ENCODE results near the gene TEX14. TPM values are rescaled to one million over a fixed set of nuclear protein-coding genes. Genes with fewer than 3 reads are reported as not detected.
"Not testable (repeated sequence)": the region's sequence is repeated elsewhere in the genome, so short reads cannot be mapped to it uniquely, and the experiment has no call there.

Gene TEX14
- total and polyA plus RNA-seq, 4 experiments from 2014 or later, result 1.3 to 1.6 TPM; not detected in 2

DNA sequence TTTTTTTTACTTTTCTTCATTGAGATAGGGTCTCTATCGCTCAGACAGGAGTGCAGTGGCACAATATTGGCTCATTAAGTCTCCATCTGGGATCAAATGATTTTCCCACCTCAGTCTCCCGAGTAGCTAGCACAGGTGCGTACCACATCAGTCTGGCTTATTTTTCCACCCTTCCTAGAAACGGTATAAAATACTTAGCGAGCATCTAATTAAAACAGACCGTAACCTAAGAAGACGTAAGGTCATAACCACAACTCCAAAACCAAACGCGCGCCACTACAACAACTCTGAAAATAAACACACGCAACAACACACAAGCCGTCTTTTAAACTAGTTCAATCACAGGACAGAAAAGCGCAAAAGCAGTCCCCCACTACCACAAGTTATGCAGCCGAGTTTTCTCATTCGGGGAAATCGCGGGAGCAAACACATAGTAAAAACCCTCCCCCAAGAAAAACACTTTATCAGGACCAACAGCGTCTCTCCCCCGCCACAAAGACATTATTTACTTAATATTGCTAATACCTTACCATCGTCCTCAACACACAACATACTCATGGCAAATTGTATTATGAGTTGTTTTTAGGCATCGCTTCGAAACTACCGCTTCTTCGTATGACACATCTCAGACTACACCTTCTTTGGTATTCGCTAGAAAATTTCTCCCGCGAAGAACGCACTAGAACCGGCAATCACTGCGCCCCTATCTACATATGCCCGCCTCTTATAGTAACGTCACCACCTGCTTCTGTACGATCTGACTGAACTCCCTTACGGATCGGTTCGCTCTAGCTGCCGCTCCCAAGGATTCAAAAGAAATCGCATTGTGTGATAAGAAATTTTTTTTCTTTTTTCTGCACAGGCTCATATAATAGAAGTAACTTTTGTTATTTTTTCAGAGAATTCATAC is 32.8 kb downstream of the TEX14 start:
- Mint-ChIP-seq H3K4me3 (peak overlapping the region; percentile 83 to 95 (median 91)), H3K9me3 (peaks cover 0 to 5% (median 0%) of the 10 kb centered on the region in 8 donors), H3K4me1 (peaks cover 12 to 18% (median 15%) of the 10 kb centered on the region in 4 donors), H3K27me3 (peaks cover 0 to 2% of the 10 kb centered on the region in 2 donors), H3K27ac (peak overlapping the region; percentile 97 to 100 (median 100)), H3K36me3 (peaks cover 0 to 5% of the 10 kb centered on the region in 2 donors)
- Histone ChIP-seq H3K4me3 (ENCODE audit: low read length in 2 of 2) (peak overlapping the region; percentile 43 to 83), H3K27me3 (ENCODE audit: insufficient read depth, low read length) (no peaks in the 10 kb centered on the region), H3K27ac (ENCODE audit: low read depth, low read length) (peak overlapping the region; percentile 77), H3K4me1 (ENCODE audit: insufficient read depth, low read length) (peaks cover 13% of the 10 kb centered on the region), H3K9me3 (ENCODE audit: control insufficient read depth in 1 of 2, low read length in 2 of 2) (no peaks in the 10 kb centered on the region), H3K36me3 (ENCODE audit: insufficient read depth, low read length) (no peaks in the 10 kb centered on the region)
- ChIA-PET CTCF (ENCODE audit: partially characterized antibody) (interaction anchor here (1.1 to 1.8 kb wide), 2 partner anchors 27 to 140 kb away, joined by 3 to 5 read pairs; no protein-coding TSS in a partner anchor), POLR2A (ENCODE audit: partially characterized antibody) (interaction anchor here (0.7 to 5.6 kb wide), 9 partner anchors 16 to 506 kb away, joined by 3 to 101 read pairs (median 3); partner anchors contain the start of genes RAD51C and TEX14)
- intact Hi-C loops (cut with micrococcal nuclease), result loop anchor here (1.0 kb wide), 3 partner anchors 27 to 141 kb away; partner anchors contain the start of genes RAD51C and TEX14
- peak; percentile 87 to 91 (median 89) for DNase-seq

DNA sequence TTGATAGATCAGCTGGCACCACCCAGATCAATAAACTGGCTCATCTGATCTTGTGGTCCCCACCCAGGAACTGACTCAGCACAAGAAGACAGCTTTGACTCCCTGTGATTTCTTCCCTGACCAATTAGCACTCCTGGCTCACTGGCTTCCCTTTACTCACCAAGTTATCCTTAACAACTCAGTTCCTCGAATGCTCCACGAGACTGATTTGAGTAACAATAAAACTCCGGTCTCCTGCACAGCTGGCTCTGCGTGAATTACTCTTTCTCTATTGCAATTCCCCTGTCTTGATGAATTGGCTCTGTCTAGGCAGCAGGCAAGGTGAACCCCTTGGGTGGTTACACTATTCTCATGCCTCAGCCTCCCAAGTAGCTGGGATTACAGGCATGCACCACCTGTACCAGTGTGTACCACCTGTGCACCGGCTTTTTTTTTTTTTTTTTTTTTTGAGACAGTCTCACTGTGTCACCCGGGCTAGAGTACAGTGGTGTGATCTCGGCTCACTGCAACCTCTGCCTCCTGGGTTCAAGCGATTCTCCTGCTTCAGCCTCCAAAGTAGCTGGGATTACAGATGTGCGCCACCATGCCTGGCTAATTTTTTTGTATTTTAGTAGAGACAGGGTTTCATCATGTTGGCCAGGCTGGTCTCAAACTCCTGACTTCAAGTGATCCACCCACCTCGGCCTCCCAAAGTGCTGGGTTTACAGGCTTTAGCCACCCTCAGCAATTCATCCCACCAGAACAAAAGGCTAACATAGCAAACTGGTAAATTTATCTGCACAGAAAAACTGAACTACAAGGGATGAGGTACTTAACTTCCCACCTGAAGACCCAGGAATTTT is 33.7 kb downstream of the TEX14 start:
- H3K9me3 ChIP-seq (ENCODE audit: control insufficient read depth in 1 of 2, low read length in 2 of 2); DNase-seq; H3K36me3 Mint-ChIP-seq; H3K36me3 ChIP-seq (ENCODE audit: insufficient read depth, low read length); H3K27me3 Mint-ChIP-seq; H3K27me3 ChIP-seq (ENCODE audit: insufficient read depth, low read length); intact Hi-C loops (cut with micrococcal nuclease); H3K9me3 Mint-ChIP-seq: not testable (repeated sequence)
- Mint-ChIP-seq H3K27ac (peak overlapping the region; percentile 97 to 100 (median 100)), H3K4me3 (peak overlapping the region; percentile 83 to 95 (median 91)), H3K4me1 (peaks cover 12 to 18% (median 15%) of the 10 kb centered on the region in 4 donors)
- ChIA-PET CTCF (ENCODE audit: partially characterized antibody) (interaction anchor here (1.4 kb wide), 1 partner anchor 27 kb away, joined by 3 read pairs; no protein-coding TSS in a partner anchor), POLR2A (ENCODE audit: partially characterized antibody) (interaction anchor here (0.9 to 5.6 kb wide), 5 partner anchors 15 to 505 kb away, joined by 3 to 101 read pairs (median 3); no protein-coding TSS in a partner anchor)
- Histone ChIP-seq H3K4me1 (ENCODE audit: insufficient read depth, low read length) (peaks cover 13% of the 10 kb centered on the region), H3K4me3 (ENCODE audit: low read length in 2 of 2) (peak overlapping the region; percentile 43 to 83), H3K27ac (ENCODE audit: low read depth, low read length) (peak overlapping the region; percentile 77)

DNA sequence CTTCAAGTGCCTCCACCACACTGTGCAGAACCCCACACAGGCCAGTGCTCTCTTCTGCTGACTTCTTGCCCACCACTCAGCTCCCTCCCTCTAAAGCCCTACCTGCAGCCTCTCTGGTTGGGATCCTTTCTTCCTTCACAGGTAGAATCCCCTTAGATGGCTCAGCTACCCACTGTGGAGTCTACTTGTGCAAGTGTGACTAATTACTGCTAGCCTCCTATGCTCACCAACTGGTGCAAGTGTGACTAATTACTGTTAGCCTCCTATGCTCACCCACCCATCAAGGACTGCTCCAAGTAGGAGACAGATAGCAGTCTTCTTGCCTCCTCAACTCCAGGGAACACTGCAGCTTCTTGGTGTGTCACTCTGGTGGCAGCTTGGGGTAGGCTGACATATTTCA is 43.6 kb downstream of the TEX14 start:
- Histone ChIP-seq H3K27me3 (ENCODE audit: insufficient read depth, low read length) (no peaks in the 10 kb centered on the region), H3K36me3 (ENCODE audit: insufficient read depth, low read length) (no peaks in the 10 kb centered on the region), H3K4me1 (ENCODE audit: insufficient read depth, low read length) (no peaks in the 10 kb centered on the region), H3K27ac (ENCODE audit: low read depth, low read length) (no peak overlapping the region), H3K4me3 (ENCODE audit: low read length in 2 of 2) (no peak overlapping the region), H3K9me3 (ENCODE audit: control insufficient read depth in 1 of 2, low read length in 2 of 2) (no peaks in the 10 kb centered on the region)
- no peaks in the 10 kb centered on the region for H3K36me3 Mint-ChIP-seq
- H3K9me3 Mint-ChIP-seq, result no peaks in the 10 kb centered on the region
- H3K4me3 Mint-ChIP-seq, result no peak overlapping the region
- H3K27me3 Mint-ChIP-seq, result no peaks in the 10 kb centered on the region
- POLR2A ChIA-PET (ENCODE audit: partially characterized antibody), result no interaction called here
- intact Hi-C loops (cut with micrococcal nuclease), result no loop called here
- H3K4me1 Mint-ChIP-seq, result no peaks in the 10 kb centered on the region
- no peak overlapping the region for H3K27ac Mint-ChIP-seq
- CTCF ChIA-PET (ENCODE audit: partially characterized antibody), result interaction anchor here (0.5 kb wide), 1 partner anchor 170 kb away, joined by 3 read pairs; no protein-coding TSS in a partner anchor
- DNase-seq, result no peak

DNA sequence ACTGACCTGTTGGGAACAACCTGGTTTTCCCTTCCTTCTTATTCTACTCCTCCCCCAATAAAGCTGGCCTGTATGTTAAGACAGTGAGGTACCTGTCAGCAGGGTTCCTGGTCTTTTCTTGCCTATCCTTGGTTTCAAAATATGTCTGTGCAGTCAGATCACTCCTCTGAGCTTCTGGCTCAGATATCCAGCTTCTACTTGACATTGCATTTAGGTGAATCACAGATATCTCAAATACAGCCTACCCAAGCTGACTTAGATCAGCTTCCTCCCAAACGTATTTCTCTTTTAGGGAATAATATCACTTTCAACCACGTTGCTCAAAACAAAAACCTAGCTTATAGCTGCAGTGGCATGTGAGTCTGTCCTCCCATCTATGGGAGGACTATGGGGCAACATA is 48.7 kb downstream of the TEX14 start:
- H3K4me1 ChIP-seq (ENCODE audit: insufficient read depth, low read length), result no peaks in the 10 kb centered on the region
- intact Hi-C loops (cut with micrococcal nuclease), result no loop called here
- no peaks in the 10 kb centered on the region for H3K27me3 ChIP-seq (ENCODE audit: insufficient read depth, low read length)
- no peaks in the 10 kb centered on the region for H3K9me3 ChIP-seq (ENCODE audit: control insufficient read depth in 1 of 2, low read length in 2 of 2)
- Mint-ChIP-seq H3K4me3 (no peak overlapping the region), H3K4me1 (no peaks in the 10 kb centered on the region), H3K36me3 (no peaks in the 10 kb centered on the region), H3K9me3 (no peaks in the 10 kb centered on the region), H3K27me3 (no peaks in the 10 kb centered on the region), H3K27ac (no peak overlapping the region)
- no peak overlapping the region for H3K4me3 ChIP-seq (ENCODE audit: low read length in 2 of 2)
- H3K27ac ChIP-seq (ENCODE audit: low read depth, low read length), result no peak overlapping the region
- POLR2A ChIA-PET (ENCODE audit: partially characterized antibody), result interaction anchor here (0.9 kb wide), 1 partner anchor 16 kb away, joined by 3 read pairs; no protein-coding TSS in a partner anchor
- CTCF ChIA-PET (ENCODE audit: partially characterized antibody), result no interaction called here
- H3K36me3 ChIP-seq (ENCODE audit: insufficient read depth, low read length), result no peaks in the 10 kb centered on the region
- DNase-seq, result no peak

DNA sequence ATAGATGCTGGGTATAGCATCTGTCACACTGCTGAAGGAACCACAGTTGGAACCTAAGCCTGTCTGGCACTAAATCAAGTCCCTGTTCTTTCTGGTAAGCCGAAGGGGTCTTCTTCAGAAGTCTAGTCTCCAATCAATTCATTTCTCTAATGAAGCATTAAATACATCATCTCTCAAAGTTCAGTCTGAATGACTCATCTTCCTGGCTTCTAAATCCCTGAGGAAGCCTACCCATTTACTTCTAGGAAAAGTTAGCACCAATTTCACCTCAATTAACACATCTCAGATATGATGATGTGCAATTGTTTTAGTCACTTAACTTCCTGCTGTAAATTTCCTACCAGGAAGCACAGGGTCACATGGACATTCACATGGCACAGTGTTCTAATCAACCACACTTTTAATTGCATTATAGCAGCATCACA is 49.9 kb downstream of the TEX14 start:
- intact Hi-C loops (cut with micrococcal nuclease), result no loop called here
- CTCF ChIA-PET (ENCODE audit: partially characterized antibody), result no interaction called here

DNA sequence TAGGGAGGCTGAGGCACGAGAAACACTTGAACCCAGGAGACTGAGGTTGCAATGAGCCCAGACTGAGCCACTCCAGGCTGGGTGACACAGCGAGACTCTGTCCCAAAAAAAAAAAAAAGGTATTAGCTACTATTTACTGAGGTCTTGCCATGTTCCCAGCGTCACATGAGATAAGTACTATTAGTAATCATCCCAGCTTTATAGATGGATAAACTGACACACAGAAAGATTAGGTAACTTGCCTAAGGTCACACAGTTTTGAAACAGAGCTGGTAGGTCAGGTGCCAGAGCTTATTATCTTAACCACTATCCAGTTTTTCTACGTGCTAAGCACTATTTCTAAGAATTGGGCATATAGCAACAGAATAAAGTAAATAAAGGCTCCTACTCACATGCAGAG is 51.6 kb downstream of the TEX14 start:
- Mint-ChIP-seq H3K9me3 (no peaks in the 10 kb centered on the region), H3K36me3 (no peaks in the 10 kb centered on the region), H3K27ac (no peak overlapping the region), H3K4me3 (no peak overlapping the region), H3K4me1 (no peaks in the 10 kb centered on the region), H3K27me3 (no peaks in the 10 kb centered on the region)
- no peak for DNase-seq
- ChIA-PET CTCF (ENCODE audit: partially characterized antibody) (interaction anchor here (0.8 kb wide), 1 partner anchor 8 kb away, joined by 3 read pairs; no protein-coding TSS in a partner anchor), POLR2A (ENCODE audit: partially characterized antibody) (interaction anchor here (1.9 kb wide), 1 partner anchor 8 kb away, joined by 11 read pairs; no protein-coding TSS in a partner anchor)
- Histone ChIP-seq H3K4me3 (ENCODE audit: low read length in 2 of 2) (no peak overlapping the region), H3K36me3 (ENCODE audit: insufficient read depth, low read length) (no peaks in the 10 kb centered on the region), H3K27me3 (ENCODE audit: insufficient read depth, low read length) (no peaks in the 10 kb centered on the region), H3K9me3 (ENCODE audit: control insufficient read depth in 1 of 2, low read length in 2 of 2) (no peaks in the 10 kb centered on the region), H3K27ac (ENCODE audit: low read depth, low read length) (no peak overlapping the region), H3K4me1 (ENCODE audit: insufficient read depth, low read length) (no peaks in the 10 kb centered on the region)
- intact Hi-C loops (cut with micrococcal nuclease), result no loop called here

More for the DNA sequence above, 49.9 kb downstream of the TEX14 start:
- Histone ChIP-seq H3K9me3 (ENCODE audit: control insufficient read depth in 1 of 2, low read length in 2 of 2) (no peaks in the 10 kb centered on the region), H3K27me3 (ENCODE audit: insufficient read depth, low read length) (no peaks in the 10 kb centered on the region), H3K4me3 (ENCODE audit: low read length in 2 of 2) (no peak overlapping the region), H3K4me1 (ENCODE audit: insufficient read depth, low read length) (no peaks in the 10 kb centered on the region), H3K27ac (ENCODE audit: low read depth, low read length) (no peak overlapping the region), H3K36me3 (ENCODE audit: insufficient read depth, low read length) (no peaks in the 10 kb centered on the region)
- no peaks in the 10 kb centered on the region for H3K4me1 Mint-ChIP-seq
- no peaks in the 10 kb centered on the region for H3K27me3 Mint-ChIP-seq
- no peaks in the 10 kb centered on the region for H3K9me3 Mint-ChIP-seq
- no peak overlapping the region for H3K27ac Mint-ChIP-seq
- POLR2A ChIA-PET (ENCODE audit: partially characterized antibody), result interaction anchor here (1.1 kb wide), 1 partner anchor 10 kb away, joined by 3 read pairs; no protein-coding TSS in a partner anchor
- DNase-seq, result no peak
- H3K36me3 Mint-ChIP-seq, result no peaks in the 10 kb centered on the region
- H3K4me3 Mint-ChIP-seq, result no peak overlapping the region
